NCI-H1417 treated with DMSO at 0.1 percent for 48 hours (cell line): ENCODE results near the gene SARS2.
"Not testable (repeated sequence)": the region's sequence is repeated elsewhere in the genome, so short reads cannot be mapped to it uniquely, and the experiment has no call there.

Experiments
- DNase-seq: peaks from one replicate; lab custom pipeline; 2025; lab: John Stamatoyannopoulos, UW

Gene SARS2

DNA sequence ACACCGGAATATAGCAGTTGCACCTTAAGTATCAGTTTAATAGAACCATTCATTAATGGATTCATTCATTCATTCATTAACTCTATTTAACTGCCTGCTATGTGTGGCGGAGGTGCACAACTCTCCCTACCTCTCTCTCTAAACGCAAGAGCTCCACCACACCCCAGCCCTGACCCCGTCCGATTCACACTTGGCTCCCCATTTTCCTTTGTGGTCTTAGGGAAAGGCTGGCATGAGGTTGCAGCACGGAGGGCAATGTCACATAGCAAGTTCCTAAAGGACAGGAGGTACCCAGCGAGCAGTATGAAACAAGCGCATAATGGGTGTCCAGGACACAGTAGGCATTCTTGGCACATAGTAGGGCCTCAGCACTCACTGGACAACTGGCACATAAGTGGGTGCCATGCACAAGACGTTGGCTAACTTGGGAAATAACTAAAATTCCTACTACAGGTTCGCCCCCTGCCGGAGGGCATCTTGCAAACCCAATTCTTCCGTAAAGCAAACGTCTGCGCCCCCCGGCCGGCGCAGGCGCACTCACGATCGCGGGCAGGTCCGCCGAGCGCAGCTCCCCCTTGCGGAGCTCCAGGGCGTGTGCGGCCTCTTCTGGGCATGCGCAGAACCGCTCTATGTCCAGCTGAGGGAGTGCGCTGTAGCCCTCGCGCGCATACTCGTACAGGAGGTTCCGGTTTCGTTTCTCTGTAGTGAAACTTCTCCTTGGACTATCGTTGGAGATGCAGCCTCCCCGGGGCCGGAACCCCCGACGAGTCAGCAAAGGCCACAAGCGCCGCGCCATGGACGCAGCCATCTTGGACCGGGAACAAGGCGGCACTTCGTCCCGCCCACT lies at the start of gene SARS2:
Gene SARS2 (minus strand): TSS at position 835 of the 847 bp plus-strand sequence. CDS start 27 bp downstream, at position 808.
- peak; percentile 94 for DNase-seq

DNA sequence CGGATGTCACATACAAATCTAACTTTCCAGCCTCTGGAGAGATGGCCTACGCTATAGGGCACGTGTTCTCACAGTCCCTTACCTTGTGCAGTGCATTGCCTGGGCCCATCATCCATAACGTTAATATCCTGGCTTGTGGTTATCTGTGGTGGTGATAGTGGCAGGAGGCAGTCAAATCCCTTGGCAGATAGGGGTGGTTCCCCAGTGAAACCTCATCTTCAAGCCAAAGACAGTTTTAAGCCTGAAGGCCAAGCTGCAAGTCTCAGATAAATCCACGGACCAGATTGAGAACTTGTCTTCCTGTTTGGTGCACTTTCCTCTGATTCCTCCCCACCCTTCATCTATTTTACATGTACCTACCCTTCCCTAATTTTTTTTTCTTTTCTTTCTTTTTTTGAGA lies 49.2 kb upstream of the SARS2 start:
- DNase-seq = no peak

- no peak for DNase-seq
Measured at GRCh38 chr19:38978326-38978689, 47.7 kb upstream of the SARS2 start.

GRCh38 chr19:38977445-38978325 lies 47.1 kb upstream of the SARS2 start:
- no peak for DNase-seq

DNA sequence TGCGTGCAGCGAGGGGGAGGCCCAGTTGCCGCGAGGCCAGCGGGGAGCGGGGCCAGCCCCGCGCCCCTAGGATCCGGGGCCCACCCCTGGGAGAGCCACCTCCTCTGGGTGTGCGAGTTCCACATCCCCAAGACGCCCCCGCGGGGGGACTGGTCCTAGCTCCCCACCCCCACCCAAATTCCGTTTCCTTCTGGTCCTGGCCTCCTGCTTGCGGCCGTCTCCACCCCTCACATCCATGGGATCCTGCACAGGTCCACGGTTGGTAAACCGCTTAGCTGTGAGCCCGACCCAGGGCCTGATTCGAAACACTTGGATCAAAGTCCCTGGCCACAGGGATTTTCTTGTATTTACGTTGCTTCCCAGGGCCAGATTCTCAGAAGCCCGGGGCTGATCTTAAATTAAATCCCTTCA lies 45.3 kb upstream of the SARS2 start:
- DNase-seq = no peak

DNA sequence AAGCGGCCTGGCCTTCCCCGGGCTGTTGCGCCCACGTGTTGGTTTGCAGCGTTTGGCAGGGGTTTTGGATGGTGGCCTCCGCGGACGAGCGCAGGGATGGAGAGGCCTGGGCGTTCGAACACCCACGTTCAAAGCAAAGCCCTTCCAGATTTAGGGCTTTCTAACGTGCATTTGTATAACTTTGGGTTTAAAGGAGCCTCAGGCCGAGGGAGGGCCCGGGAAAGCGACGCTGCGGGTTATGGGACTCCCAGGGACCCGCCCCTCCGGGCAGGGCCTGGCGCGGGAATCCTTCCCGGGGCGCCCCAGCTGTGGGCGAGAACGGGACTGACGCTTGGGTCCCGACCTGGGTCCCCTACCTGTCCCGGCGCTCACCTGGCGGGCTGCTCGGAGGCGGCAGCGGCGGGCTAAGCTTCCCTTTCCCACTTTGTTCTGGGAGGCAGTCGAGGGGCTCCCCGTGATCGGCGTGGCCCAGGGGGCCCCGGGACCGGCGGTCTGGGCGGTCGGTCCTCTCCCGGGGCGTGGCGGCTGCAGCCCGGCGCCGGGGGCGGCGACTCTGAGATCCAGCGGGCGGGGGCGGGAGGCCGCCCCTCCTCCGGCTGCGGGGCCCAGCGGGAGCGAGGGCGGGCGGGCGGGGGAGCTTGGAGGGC lies 44.8 kb upstream of the SARS2 start, which contains the start of gene FBXO17:
Gene FBXO17 (minus strand): TSS at position 529 of the 647 bp plus-strand sequence. CDS start 25,423 bp downstream, outside the sequence.
- DNase-seq = no peak

DNA sequence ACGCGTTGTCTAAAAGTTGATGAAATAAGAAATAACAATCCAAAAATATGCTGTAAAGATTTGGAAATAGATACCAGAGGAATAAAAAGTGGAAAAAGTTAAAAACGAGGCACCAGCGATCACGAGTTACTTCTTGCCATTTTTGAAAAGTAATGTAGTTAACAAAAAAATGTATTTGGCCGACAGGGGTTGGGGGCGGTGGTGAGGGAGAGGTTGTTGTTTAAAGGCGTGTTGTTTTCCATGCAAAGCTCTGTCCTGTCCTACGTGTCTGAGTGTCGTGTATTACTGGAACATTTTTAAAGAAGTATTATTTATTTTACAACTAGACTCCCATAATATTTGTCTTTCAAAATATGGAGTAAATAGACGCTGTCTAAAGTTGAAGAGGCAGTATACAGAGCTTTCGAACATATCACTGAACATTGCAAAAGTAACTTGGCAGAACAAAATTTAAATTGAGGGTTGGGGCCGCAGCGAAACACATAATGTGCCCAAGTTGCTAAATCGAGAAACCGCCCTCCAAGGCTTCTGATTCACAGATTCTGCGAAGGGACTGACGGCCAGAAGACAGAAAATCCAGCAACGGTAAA lies 44.2 kb upstream of the SARS2 start:
- no peak for DNase-seq

DNA sequence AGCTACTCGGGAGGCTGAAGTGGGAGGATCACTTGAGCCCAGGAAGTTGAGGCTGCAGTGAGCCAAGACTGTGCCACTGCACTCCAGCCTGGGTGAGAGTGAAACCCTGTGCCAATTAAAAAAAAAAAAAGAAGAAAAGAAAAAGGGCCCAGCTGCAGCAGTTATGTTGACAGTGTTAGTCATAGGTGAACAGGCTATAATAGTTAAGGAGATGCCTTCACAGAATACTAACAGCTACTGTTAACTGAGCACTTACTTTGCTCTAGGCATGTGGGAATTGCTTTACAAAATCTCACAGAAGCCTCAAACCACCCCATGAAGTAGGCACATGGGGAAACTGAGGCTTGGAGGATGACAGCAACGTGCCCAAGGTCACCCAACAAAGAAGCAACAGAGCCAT lies 41.1 kb upstream of the SARS2 start:
- no peak for DNase-seq

GRCh38 chr19:38970664-38971532 lies 40.3 kb upstream of the SARS2 start:
- no peak for DNase-seq

DNA sequence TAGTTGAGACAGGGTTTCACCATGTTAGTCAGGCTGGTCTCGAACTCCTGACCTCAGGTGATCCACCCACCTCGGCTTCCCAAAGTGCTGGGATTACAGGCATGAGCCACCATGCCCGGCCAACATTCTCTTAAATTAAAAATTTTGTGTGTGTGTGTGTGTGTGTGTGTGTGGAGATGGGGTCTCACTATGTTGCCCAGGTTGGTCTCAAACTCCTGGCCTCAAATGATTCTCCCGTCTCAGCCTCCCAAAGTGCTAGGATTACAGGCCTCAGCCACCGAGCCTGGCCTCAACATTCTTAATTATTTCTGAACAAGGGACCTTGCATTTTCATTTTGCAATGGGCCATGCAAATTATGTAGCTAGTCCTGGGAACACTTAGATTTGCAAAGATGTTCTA lies 35.6 kb upstream of the SARS2 start:
- not testable (repeated sequence) for DNase-seq

DNA sequence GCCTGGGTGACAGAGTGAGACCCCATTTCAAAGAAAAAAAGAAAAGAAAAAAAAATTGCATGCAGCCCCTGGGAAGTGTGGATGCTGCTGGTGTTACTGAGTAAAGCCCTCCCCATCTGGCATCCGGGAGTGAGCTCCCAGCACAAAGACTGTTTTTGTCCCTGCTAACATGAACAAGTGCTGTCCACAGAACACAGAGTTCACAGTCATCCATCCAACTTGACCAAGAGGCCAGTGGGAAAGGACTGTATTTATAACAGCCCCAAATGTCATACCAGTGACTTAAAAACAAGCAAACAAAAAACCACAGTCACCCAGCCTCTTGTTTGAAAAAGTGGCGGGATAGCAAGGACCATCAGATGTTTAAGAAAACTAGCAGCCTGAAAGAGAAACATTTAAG lies 34.2 kb upstream of the SARS2 start:
- no peak for DNase-seq

GRCh38 chr19:38959618-38960017 lies 29.1 kb upstream of the SARS2 start:
- DNase-seq = no peak

GRCh38 chr19:38958301-38958700 lies 27.7 kb upstream of the SARS2 start:
- DNase-seq = no peak

- DNase-seq = no peak
Measured at GRCh38 chr19:38956264-38956663, 25.7 kb upstream of the SARS2 start.

DNA sequence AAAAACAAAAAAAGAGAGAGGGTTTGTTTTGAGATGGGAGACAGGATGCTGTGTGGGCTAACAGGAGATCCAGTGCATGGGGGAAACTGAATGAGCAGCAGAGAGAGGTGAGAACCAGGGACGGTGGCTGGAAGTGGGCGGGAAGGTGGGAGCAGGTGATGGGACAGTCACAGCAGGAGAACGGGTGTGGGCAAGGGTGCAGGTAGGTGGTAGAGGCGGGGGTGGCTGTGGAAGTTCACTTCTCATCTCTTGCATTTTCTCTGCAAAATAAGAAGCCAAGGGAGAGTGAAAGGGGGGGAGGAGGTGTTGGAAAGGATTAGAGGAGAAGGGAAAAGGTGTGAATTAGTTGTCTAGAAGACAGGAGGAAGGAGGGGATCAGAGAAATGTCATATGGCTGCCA lies 23.1 kb upstream of the SARS2 start:
- DNase-seq = no peak

GRCh38 chr19:38952395-38953165 lies 22.0 kb upstream of the SARS2 start:
- DNase-seq = peak; percentile 0

DNA sequence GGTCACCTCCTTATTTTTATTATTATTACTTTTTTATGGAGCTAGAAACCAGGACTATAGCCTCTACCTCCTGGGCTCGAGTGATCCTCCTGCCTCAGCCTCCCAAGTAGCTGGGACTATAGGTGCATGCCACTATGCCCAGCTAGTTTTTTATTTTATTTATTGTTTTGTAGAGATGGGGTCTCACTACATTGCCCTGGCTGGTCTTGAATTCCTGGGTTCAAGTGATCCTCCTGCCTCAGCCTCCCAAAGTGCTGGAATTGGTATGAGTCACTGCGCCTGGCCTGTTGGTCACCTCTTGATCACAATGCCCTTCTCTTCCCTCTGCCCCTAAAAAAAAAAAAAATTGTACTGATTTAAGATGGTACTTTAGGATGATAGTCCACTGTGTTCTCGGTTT lies 20.6 kb upstream of the SARS2 start:
- no peak for DNase-seq

- DNase-seq = peak; percentile 74
Measured at GRCh38 chr19:38949580-38950367, 19.2 kb upstream of the SARS2 start.

DNA sequence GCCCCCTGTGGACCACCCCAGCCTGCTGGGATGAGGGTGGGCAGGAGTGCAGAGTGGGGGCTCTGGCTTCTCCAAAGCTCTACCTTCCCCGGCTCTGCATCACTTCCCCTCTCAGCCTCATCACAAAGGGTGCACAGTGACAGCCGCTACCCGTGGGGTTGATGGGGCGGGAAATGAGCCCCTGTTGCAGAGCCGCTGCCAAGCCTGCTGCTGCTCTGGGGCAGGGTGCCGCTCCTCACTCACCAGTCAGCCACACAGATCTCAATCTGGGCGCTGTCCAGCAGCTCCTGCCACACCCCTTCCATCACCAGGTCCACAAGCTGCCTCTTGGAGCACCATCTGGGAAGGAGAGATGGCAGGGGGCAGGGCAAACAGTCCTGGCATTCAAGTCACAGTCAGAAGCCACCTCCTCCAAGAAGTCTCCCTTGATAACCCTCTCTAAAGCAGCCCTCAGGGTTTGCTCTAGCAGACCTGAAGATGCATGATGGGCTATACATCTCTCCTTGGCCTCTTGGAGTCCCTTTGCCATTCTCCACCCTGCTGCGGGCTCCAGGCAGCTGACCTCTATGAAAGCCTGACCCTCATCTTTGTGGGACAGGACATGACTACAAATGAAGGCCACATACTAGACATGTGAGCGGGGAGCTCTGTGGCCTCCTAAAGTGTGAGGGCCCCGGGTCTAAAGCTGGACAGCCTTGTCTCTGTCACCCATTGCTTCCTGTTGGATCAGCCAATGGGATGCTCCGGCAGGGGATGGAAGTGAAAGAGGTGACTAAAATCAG lies 15.9 kb upstream of the SARS2 start:
- DNase-seq = no peak
